ENCODE results near the gene PTCH2.

DNA sequence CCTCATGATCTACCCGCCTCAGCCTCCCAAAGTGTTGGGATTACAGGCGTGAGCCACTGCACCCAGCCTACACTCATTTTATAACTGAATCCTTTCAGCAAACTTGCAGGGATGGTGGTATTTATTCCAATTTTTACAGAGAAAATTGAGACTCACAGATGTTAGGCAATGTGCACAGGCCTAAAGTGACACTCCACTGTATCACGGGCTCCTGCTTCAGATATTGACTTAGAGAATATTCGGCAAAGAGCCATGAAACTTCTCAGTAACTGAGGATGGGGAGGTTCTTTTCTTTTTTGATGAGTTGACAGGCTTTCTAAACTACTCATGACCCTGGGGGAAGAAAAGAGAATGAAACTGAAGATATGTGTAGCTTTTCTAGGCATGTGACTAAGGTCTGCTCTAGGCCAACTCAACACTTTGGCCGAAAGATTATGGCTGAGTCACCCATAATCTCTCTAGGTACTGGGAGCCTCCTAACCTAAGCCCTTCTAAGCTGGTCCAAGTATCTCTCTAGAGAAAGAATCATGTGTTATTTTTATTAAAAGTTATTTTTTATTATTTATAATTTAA is 19.9 kb upstream of the PTCH2 start:
- TF ChIP-seq, protein P1, sequence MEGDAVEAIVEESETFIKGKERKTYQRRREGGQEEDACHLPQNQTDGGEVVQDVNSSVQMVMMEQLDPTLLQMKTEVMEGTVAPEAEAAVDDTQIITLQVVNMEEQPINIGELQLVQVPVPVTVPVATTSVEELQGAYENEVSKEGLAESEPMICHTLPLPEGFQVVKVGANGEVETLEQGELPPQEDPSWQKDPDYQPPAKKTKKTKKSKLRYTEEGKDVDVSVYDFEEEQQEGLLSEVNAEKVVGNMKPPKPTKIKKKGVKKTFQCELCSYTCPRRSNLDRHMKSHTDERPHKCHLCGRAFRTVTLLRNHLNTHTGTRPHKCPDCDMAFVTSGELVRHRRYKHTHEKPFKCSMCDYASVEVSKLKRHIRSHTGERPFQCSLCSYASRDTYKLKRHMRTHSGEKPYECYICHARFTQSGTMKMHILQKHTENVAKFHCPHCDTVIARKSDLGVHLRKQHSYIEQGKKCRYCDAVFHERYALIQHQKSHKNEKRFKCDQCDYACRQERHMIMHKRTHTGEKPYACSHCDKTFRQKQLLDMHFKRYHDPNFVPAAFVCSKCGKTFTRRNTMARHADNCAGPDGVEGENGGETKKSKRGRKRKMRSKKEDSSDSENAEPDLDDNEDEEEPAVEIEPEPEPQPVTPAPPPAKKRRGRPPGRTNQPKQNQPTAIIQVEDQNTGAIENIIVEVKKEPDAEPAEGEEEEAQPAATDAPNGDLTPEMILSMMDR (IDR thresholded peaks at IDR 0.05) = no peak
- TF ChIP-seq POLR2A (IDR thresholded peaks at IDR 0.05) = no peak
